Measurements from ENCODE around the gene IPO7. TPM values are rescaled to one million over a fixed set of nuclear protein-coding genes. Genes with fewer than 3 reads are reported as not detected.

Gene IPO7
- total RNA-seq, 6 experiments from 2014 or later = 33.2 to 53.6 (median 45.0) TPM

DNA sequence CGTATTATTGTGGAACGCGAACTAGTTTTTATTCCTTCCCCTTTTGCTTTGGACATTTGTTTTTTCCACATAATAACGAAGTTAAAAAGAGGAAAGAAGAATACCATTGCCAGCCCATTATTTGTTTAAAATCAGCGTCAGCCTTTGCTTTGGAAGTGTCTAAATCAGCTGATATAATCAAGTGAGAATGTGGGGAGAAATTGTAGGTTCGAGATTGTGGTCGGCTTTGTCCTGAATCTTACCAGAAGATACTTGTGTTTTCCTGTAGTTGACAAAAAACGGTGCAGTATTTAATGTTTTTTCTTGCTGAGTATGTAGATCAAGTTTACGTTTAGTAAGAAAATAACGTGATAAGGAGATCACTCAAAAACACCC, 77.3 kb downstream of the IPO7 start:
- no peak for ATAC-seq
- Histone ChIP-seq H3K4me1 (peaks cover 0 to 16% (median 7%) of the 10 kb centered on the region in 4 donors), H3K36me3 (no peaks in the 10 kb centered on the region), H3K27ac (peak overlapping the region; percentile 97 to 99 (median 99)), H3K27me3 (no peaks in the 10 kb centered on the region), H3K9me3 (no peaks in the 10 kb centered on the region), H3K4me3 (peak overlapping the region; percentile 75 to 78 (median 77))
- TF ChIP-seq, protein P1, sequence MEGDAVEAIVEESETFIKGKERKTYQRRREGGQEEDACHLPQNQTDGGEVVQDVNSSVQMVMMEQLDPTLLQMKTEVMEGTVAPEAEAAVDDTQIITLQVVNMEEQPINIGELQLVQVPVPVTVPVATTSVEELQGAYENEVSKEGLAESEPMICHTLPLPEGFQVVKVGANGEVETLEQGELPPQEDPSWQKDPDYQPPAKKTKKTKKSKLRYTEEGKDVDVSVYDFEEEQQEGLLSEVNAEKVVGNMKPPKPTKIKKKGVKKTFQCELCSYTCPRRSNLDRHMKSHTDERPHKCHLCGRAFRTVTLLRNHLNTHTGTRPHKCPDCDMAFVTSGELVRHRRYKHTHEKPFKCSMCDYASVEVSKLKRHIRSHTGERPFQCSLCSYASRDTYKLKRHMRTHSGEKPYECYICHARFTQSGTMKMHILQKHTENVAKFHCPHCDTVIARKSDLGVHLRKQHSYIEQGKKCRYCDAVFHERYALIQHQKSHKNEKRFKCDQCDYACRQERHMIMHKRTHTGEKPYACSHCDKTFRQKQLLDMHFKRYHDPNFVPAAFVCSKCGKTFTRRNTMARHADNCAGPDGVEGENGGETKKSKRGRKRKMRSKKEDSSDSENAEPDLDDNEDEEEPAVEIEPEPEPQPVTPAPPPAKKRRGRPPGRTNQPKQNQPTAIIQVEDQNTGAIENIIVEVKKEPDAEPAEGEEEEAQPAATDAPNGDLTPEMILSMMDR (IDR thresholded peaks at IDR 0.05) = no peak
- TF ChIP-seq POLR2A (IDR thresholded peaks at IDR 0.05) = no peak
- intact Hi-C loops (cut with DNase I) = no loop called here
- WGBS (ENCODE audit: insufficient coverage, low coverage, low lambda C conversion rate, missing lambda C conversion rate) = under 1% methylated on average over 10 of the region's 10 CpGs
- no peak for DNase-seq

DNA sequence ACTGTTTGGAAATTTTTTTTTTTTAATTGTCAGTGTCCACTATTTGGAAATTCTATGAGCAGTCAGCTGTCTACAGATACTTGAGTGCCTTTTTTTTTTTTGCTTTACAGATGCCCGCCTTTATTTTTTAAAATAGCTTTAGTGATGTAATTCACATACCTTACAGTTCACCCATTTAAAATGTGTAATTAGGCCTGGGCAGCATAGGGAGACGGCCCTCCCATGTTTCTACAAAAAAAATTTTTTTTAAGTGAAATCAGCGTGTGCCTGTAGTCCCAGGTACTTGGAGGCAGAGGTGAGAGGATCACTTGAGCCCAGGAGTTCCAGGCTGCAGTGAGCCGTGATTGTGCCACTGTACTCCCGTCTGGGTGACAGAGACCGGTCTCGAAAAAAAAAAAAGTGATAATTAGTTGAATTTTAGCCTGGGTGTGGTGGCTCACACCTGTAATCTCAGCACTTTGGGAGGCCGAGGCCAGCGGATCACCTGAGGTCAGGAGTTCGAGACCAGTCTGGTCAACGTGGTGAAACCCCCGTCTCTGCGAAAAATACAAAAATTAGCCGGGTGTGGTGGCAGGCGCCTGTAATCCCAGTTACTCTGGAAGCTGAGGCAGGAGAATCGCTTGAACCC, 77.8 kb downstream of the IPO7 start:
- Histone ChIP-seq H3K36me3 (no peaks in the 10 kb centered on the region), H3K4me3 (peak overlapping the region; percentile 75 to 78 (median 77)), H3K27ac (peak overlapping the region; percentile 97 to 99 (median 99)), H3K9me3 (no peaks in the 10 kb centered on the region), H3K4me1 (peaks cover 0 to 16% (median 7%) of the 10 kb centered on the region in 4 donors), H3K27me3 (no peaks in the 10 kb centered on the region)
- DNase-seq = peak in 1 of 3 donors; percentile 33
- WGBS (ENCODE audit: insufficient coverage, low coverage, low lambda C conversion rate, missing lambda C conversion rate) = 75% methylated on average over 16 of the region's 16 CpGs
- no peak for ATAC-seq
- intact Hi-C loops (cut with DNase I) = no loop called here
- no peak for TF ChIP-seq POLR2A (IDR thresholded peaks at IDR 0.05)
- TF ChIP-seq, protein P1 (IDR thresholded peaks at IDR 0.05) = no peak

DNA sequence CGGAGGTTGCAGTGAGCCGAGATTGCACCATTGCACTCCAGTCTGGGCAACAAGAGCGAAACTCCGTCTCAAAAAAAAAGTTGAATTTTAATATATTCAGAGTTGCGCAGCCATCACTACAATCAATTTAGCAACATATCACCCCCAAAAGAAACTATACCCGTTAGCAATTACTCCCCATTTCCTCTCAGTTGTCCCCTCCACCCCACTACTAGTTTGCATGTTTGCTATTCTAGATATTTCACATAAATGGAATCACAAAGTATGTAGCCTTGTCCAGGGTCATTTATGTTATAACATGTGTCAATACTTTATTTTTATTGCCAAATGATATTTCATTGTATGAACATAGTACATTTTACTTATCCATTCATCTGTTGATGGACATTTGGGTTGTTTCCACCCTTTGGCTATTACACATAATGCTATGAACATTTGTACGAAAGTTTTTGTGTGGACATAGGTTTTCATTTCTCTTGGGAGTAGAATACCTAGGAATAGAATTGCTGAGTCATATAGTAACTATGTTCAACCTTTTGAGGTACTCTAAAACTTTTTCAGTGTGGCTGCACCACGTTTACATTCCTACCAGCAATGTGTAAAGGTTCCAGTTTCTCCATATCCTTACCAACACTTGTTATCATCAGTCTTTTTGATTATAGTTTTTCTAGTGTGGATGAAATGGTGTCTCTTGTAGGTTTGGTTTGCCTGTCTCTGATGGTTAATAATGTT, 78.5 kb downstream of the IPO7 start:
- 75% methylated on average over 8 of the region's 8 CpGs for WGBS (ENCODE audit: insufficient coverage, low coverage, low lambda C conversion rate, missing lambda C conversion rate)
- no peak for ATAC-seq
- no peak overlapping the region for H3K4me3 ChIP-seq
- H3K9me3 ChIP-seq = no peaks in the 10 kb centered on the region
- DNase-seq = no peak
- H3K27ac ChIP-seq = no peak overlapping the region
- H3K36me3 ChIP-seq = no peaks in the 10 kb centered on the region
- intact Hi-C loops (cut with DNase I) = no loop called here
- peaks cover 0 to 16% (median 7%) of the 10 kb centered on the region in 4 donors for H3K4me1 ChIP-seq
- no peaks in the 10 kb centered on the region for H3K27me3 ChIP-seq
- TF ChIP-seq, protein P1 (IDR thresholded peaks at IDR 0.05) = no peak
- TF ChIP-seq POLR2A (IDR thresholded peaks at IDR 0.05) = no peak

DNA sequence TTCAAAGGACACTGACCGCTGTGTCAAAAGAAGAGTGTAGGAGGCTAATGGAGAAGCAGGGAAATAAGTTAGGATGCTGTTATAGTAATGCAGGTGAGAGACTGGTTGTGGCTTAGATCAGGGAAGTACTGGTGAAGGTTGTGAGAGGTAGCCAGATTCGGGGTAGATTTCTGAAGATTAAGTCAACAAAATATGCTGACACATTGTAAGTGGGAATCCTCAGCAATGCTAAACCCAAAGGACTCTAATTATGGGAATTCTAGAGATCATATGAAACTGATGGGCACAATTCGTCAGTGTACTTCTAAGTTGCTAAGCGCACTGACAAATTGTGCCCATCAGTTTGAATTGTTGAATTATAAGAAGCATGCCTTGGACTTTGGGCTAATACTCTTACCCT, 86.3 kb downstream of the IPO7 start:
- Histone ChIP-seq H3K36me3 (peaks cover 0 to 28% (median 9%) of the 10 kb centered on the region in 4 donors), H3K4me3 (no peak overlapping the region), H3K27me3 (no peaks in the 10 kb centered on the region), H3K27ac (no peak overlapping the region), H3K9me3 (no peaks in the 10 kb centered on the region), H3K4me1 (no peaks in the 10 kb centered on the region)
- ATAC-seq (no peak), DNase-seq (no peak)
- TF ChIP-seq, protein P1 (IDR thresholded peaks at IDR 0.05) = no peak
- no peak for TF ChIP-seq POLR2A (IDR thresholded peaks at IDR 0.05)
- 73% methylated on average over 3 of the region's 4 CpGs for WGBS (ENCODE audit: insufficient coverage, low coverage, low lambda C conversion rate, missing lambda C conversion rate)
- intact Hi-C loops (cut with DNase I) = no loop called here

Data from right lobe of liver (tissue), 6 donors.